HEK293 (cell line): ENCODE data around the gene SH3RF3.

Experiments
- CTCF ChIA-PET: fragments of 350-600 bp; formaldehyde crosslinking; extraction: SDS; loops from one replicate; lab custom pipeline; 2021; ENCODE audit warnings: antibody characterized with exemption; lab: Yijun Ruan, JAX
- POLR2A ChIA-PET: fragments of 300-600 bp; formaldehyde crosslinking; extraction: SDS; loops from one replicate; lab custom pipeline; 2020; ENCODE audit warnings: antibody characterized with exemption, inconsistent platforms; lab: Yijun Ruan, JAX
- H3K27ac ChIP-seq: fragments of 200-500 bp; sonication (Bioruptor generic); 2 replicates; pipeline ENCODE4 v1.5.1; 2014; ENCODE audit warnings: low read depth, low read length, control low read depth, inconsistent platforms; ENCODE audit errors: extremely low read depth
- H3K36me3 ChIP-seq, 2 experiments: fragments of 200-500 bp in 1 of 2; sonication (Bioruptor generic) in 1 of 2; 1 replicate in 1 of 2; 2 replicates in 1 of 2; pipeline ENCODE4 v1.5.1; 2014 to 2017; ENCODE audit warnings: inconsistent platforms in 2 of 2, low read length in 2 of 2; ENCODE audit not compliant: control insufficient read depth in 2 of 2, insufficient read depth in 1 of 2
- H3K4me1 ChIP-seq: fragments of 200-500 bp; sonication (Bioruptor generic); 2 replicates; pipeline ENCODE4 v1.5.1; 2014; ENCODE audit warnings: mild to moderate bottlenecking, low read length, inconsistent platforms; ENCODE audit not compliant: control insufficient read depth, insufficient read depth
- H3K4me3 ChIP-seq: 2 replicates; pipeline ENCODE4 v1.5.1; 2011; ENCODE audit warnings: low read depth, mild to moderate bottlenecking, control low read depth, low read length, moderate library complexity
- H3K9me3 ChIP-seq: fragments of 200-500 bp; sonication (Bioruptor generic); 2 replicates; pipeline ENCODE4 v1.5.1; 2014; ENCODE audit warnings: low read depth, low read length, inconsistent platforms; ENCODE audit not compliant: control insufficient read depth, insufficient read depth
- EGR2 ChIP-seq: fragments of 450-650 bp; formaldehyde crosslinking; IDR thresholded peaks from 2 replicates; pipeline ENCODE4 v1.5.1; 2016; ENCODE audit warnings: low read depth, missing biosample characterization, missing genetic modification characterization
- KLF8 ChIP-seq: fragments of 450-650 bp; formaldehyde crosslinking; IDR thresholded peaks from 2 replicates; pipeline ENCODE4 v1.5.1; 2016; ENCODE audit warnings: missing biosample characterization, missing genetic modification characterization
- MZF1 ChIP-seq: fragments of 450-650 bp; formaldehyde crosslinking; IDR thresholded peaks from 2 replicates; pipeline ENCODE4 v1.5.1; 2017; ENCODE audit warnings: missing biosample characterization, missing genetic modification characterization, borderline replicate concordance
- OVOL3 ChIP-seq: fragments of 450-650 bp; formaldehyde crosslinking; IDR thresholded peaks from 2 replicates; pipeline ENCODE4 v1.5.1; 2016; ENCODE audit warnings: missing biosample characterization, missing genetic modification characterization
- REPIN1 ChIP-seq: fragments of 450-650 bp; formaldehyde crosslinking; IDR thresholded peaks from 2 replicates; pipeline ENCODE4 v1.5.1; 2017; ENCODE audit warnings: missing biosample characterization, missing genetic modification characterization, low read depth
- SP2 ChIP-seq: fragments of 450-650 bp; formaldehyde crosslinking; IDR thresholded peaks from 2 replicates; pipeline ENCODE4 v1.5.1; 2016; ENCODE audit warnings: missing biosample characterization, missing genetic modification characterization
- YY2 ChIP-seq: fragments of 450-650 bp; formaldehyde crosslinking; IDR thresholded peaks from 2 replicates; pipeline ENCODE4 v1.5.1; 2016; ENCODE audit warnings: missing biosample characterization, missing genetic modification characterization
- ZBTB17 ChIP-seq: fragments of 450-650 bp; formaldehyde crosslinking; IDR thresholded peaks from 2 replicates; pipeline ENCODE4 v1.5.1; 2016; ENCODE audit warnings: missing biosample characterization, missing genetic modification characterization
- ZBTB48 ChIP-seq: fragments of 450-650 bp; formaldehyde crosslinking; IDR thresholded peaks from 2 replicates; pipeline ENCODE4 v1.5.1; 2016; ENCODE audit warnings: missing biosample characterization, missing genetic modification characterization
- ZBTB7A ChIP-seq: fragments of 450-650 bp; formaldehyde crosslinking; IDR thresholded peaks from 2 replicates; pipeline ENCODE4 v1.5.1; 2016; ENCODE audit warnings: low read depth, missing biosample characterization, missing genetic modification characterization
- ZFP3 ChIP-seq: fragments of 450-650 bp; formaldehyde crosslinking; IDR thresholded peaks from 2 replicates; pipeline ENCODE4 v1.5.1; 2016; ENCODE audit warnings: low read depth, missing biosample characterization, missing genetic modification characterization
- ZNF112 ChIP-seq: fragments of 450-650 bp; formaldehyde crosslinking; IDR thresholded peaks from 2 replicates; pipeline ENCODE4 v1.5.0; 2017; ENCODE audit warnings: missing biosample characterization, missing genetic modification characterization
- ZNF16 ChIP-seq: fragments of 450-650 bp; formaldehyde crosslinking; IDR thresholded peaks from 2 replicates; pipeline ENCODE4 v1.5.1; 2016; ENCODE audit warnings: low read depth, missing biosample characterization, missing genetic modification characterization
- ZNF174 ChIP-seq: fragments of 450-650 bp; formaldehyde crosslinking; IDR thresholded peaks from 2 replicates; pipeline ENCODE4 v1.5.0; 2017; ENCODE audit warnings: missing biosample characterization, mild to moderate bottlenecking, missing genetic modification characterization
- ZNF335 ChIP-seq: fragments of 450-650 bp; formaldehyde crosslinking; conservative IDR thresholded peaks from 2 replicates; pipeline ENCODE4 v1.5.1; 2016; ENCODE audit warnings: missing biosample characterization, missing genetic modification characterization
- ZNF362 ChIP-seq: fragments of 450-650 bp; formaldehyde crosslinking; IDR thresholded peaks from 2 replicates; pipeline ENCODE4 v1.5.1; 2016; ENCODE audit warnings: missing biosample characterization, missing genetic modification characterization
- ZNF416 ChIP-seq: fragments of 450-650 bp; formaldehyde crosslinking; IDR thresholded peaks from 2 replicates; pipeline ENCODE4 v1.5.1; 2016; ENCODE audit warnings: missing biosample characterization, missing genetic modification characterization
- ZNF521 ChIP-seq: fragments of 450-650 bp; formaldehyde crosslinking; IDR thresholded peaks from 2 replicates; pipeline ENCODE4 v1.5.1; 2017; ENCODE audit warnings: missing biosample characterization, mild to moderate bottlenecking, missing genetic modification characterization
- ZNF596 ChIP-seq: fragments of 450-650 bp; IDR thresholded peaks from 2 replicates; pipeline ENCODE4 v1.5.0; 2018; ENCODE audit warnings: missing biosample characterization, mild to moderate bottlenecking, missing genetic modification characterization, moderate library complexity
- ZNF629 ChIP-seq: fragments of 450-650 bp; formaldehyde crosslinking; IDR thresholded peaks from 2 replicates; pipeline ENCODE4 v1.5.1; 2017; ENCODE audit warnings: missing biosample characterization, missing genetic modification characterization
- ZNF654 ChIP-seq: fragments of 450-650 bp; formaldehyde crosslinking; IDR thresholded peaks from 2 replicates; pipeline ENCODE4 v1.5.1; 2016; ENCODE audit warnings: low read depth, missing biosample characterization, missing genetic modification characterization
- ZNF701 ChIP-seq: fragments of 450-650 bp; formaldehyde crosslinking; IDR thresholded peaks from 2 replicates; pipeline ENCODE4 v1.5.1; 2016; ENCODE audit warnings: missing biosample characterization, missing genetic modification characterization
- ZNF768 ChIP-seq: fragments of 450-650 bp; formaldehyde crosslinking; IDR thresholded peaks from 2 replicates; pipeline ENCODE4 v1.5.1; 2018; ENCODE audit warnings: missing biosample characterization, mild to moderate bottlenecking, missing genetic modification characterization
- ZNF837 ChIP-seq: fragments of 450-650 bp; formaldehyde crosslinking; IDR thresholded peaks from 2 replicates; pipeline ENCODE4 v1.5.1; 2016; ENCODE audit warnings: missing biosample characterization, missing genetic modification characterization
- ZSCAN30 ChIP-seq: fragments of 450-650 bp; IDR thresholded peaks from 2 replicates; pipeline ENCODE4 v1.5.1; 2018; ENCODE audit warnings: missing biosample characterization, mild to moderate bottlenecking, missing genetic modification characterization, moderate library complexity
- TF ChIP-seq, protein P1 (sequence below): fragments of 450-650 bp; formaldehyde crosslinking; IDR thresholded peaks from 2 replicates; pipeline ENCODE4 v1.5.1; 2016; ENCODE audit warnings: missing biosample characterization, missing genetic modification characterization

Gene SH3RF3

GRCh38 chr2:109466674-109467575, 337.9 kb downstream of the SH3RF3 start:
- Histone ChIP-seq H3K4me3 (no peak overlapping the region), H3K4me1 (no peaks in the 10 kb centered on the region), H3K9me3 (no peaks in the 10 kb centered on the region), H3K27ac (no peak overlapping the region), H3K36me3 (peaks cover 0 to 5% of the 10 kb centered on the region in 2 experiments; a peak in 1 of 3 replicates)
- POLR2A ChIA-PET = no interaction called here
- TF ChIP-seq ZBTB17 (tag by site-specific recombination) (no peak), ZNF596 (tag by site-specific recombination) (no peak), ZNF112 (tag by site-specific recombination) (no peak), ZNF654 (tag by site-specific recombination) (no peak), ZNF768 (no peak), ZNF335 (tag by site-specific recombination) (no peak), SP2 (tag by site-specific recombination) (no peak), ZNF629 (no peak), OVOL3 (tag by site-specific recombination) (no peak), EGR2 (tag by site-specific recombination) (no peak), ZNF701 (tag by site-specific recombination) (no peak), ZBTB7A (tag by site-specific recombination) (no peak), MZF1 (tag by site-specific recombination) (no peak), ZNF837 (no peak), ZBTB48 (tag by site-specific recombination) (no peak)
- CTCF ChIA-PET = no interaction called here

- TF ChIP-seq ZNF416 (tag by site-specific recombination) = no peak
- no peak for TF ChIP-seq ZNF335 (tag by site-specific recombination)
- TF ChIP-seq ZNF654 (tag by site-specific recombination) = no peak
- no peak for TF ChIP-seq ZNF521
- no peak for TF ChIP-seq MZF1 (tag by site-specific recombination)
- no peak for TF ChIP-seq ZNF362 (tag by site-specific recombination)
- no peak for TF ChIP-seq REPIN1
- no peak for TF ChIP-seq ZSCAN30 (tag by site-specific recombination)
- no peak for TF ChIP-seq KLF8
- no peak for TF ChIP-seq ZNF16 (tag by site-specific recombination)
- TF ChIP-seq ZNF174 (tag by site-specific recombination) = no peak
- POLR2A ChIA-PET = no interaction called here
- H3K36me3 ChIP-seq = peaks cover 0 to 5% of the 10 kb centered on the region in 2 experiments; a peak in 1 of 3 replicates
- H3K4me3 ChIP-seq = no peak overlapping the region
- no peaks in the 10 kb centered on the region for H3K9me3 ChIP-seq
- H3K27ac ChIP-seq = no peak overlapping the region
- CTCF ChIA-PET = no interaction called here
- no peaks in the 10 kb centered on the region for H3K4me1 ChIP-seq
These were observed 338.7 kb downstream of the SH3RF3 start for GRCh38 chr2:109467701-109468100.

- H3K4me1 ChIP-seq = no peaks in the 10 kb centered on the region
- H3K9me3 ChIP-seq = no peaks in the 10 kb centered on the region
- POLR2A ChIA-PET = no interaction called here
- H3K27ac ChIP-seq = no peak overlapping the region
- no peak overlapping the region for H3K4me3 ChIP-seq
- TF ChIP-seq, protein P1, sequence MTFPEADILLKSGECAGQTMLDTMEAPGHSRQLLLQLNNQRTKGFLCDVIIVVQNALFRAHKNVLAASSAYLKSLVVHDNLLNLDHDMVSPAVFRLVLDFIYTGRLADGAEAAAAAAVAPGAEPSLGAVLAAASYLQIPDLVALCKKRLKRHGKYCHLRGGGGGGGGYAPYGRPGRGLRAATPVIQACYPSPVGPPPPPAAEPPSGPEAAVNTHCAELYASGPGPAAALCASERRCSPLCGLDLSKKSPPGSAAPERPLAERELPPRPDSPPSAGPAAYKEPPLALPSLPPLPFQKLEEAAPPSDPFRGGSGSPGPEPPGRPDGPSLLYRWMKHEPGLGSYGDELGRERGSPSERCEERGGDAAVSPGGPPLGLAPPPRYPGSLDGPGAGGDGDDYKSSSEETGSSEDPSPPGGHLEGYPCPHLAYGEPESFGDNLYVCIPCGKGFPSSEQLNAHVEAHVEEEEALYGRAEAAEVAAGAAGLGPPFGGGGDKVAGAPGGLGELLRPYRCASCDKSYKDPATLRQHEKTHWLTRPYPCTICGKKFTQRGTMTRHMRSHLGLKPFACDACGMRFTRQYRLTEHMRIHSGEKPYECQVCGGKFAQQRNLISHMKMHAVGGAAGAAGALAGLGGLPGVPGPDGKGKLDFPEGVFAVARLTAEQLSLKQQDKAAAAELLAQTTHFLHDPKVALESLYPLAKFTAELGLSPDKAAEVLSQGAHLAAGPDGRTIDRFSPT = no peak
- TF ChIP-seq YY2 (tag by site-specific recombination) = no peak
- no peak for TF ChIP-seq ZFP3 (tag by site-specific recombination)
- CTCF ChIA-PET = interaction anchor here (0.7 kb wide), 1 partner anchor 27 kb away, joined by 3 read pairs; no protein-coding TSS in a partner anchor
- H3K36me3 ChIP-seq = peaks cover 0 to 5% of the 10 kb centered on the region in 2 experiments; a peak in 1 of 3 replicates
These were observed 339.9 kb downstream of the SH3RF3 start for GRCh38 chr2:109468893-109469292.
